ENCODE data around the gene ARL15. TPM values are rescaled to one million over a fixed set of nuclear protein-coding genes. Genes with fewer than 3 reads are reported as not detected.
A peak's percentile ranks its signal among the peaks of the same experiment; 100 is the strongest.

ARL15 gene
- total and polyA plus RNA-seq, 9 donors, result 14.9 to 34.0 (median 19.2) TPM

DNA sequence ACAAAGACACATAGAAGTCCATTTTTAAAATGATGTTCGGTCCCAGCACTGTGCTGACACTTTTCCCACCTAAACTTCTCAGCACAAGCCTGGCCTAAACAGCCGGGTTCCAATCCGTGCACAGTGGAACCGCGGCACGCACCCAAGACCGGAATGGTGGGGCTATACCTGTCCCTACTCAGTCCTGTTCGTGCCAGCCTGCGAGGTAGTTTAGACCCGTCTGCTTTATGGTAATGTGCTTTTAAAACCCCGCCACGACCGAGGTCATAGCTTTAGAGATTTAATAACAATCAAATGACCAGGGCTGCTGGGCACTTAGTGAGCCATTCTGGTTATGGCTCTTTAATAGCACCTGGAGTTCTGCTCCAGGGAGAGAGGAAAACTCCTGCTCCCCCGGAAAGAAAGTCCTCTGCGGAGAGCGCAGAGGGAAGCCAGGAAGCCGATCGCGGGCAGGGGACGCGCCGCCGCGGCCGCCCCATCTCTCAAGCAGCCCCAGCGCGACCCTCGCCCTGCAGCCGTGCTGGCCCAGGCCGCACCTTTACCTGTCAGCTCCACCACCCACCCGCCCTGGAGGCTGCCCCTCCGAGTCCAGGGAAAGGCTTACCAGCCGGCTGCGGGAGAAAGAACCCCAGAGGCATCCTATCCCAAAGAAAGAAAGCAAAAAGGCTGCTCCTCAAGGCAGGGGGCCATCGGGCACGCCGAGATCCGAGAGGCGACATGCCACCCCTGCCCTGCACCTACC is 511 bp downstream of the ARL15 start:
- no peaks in the 10 kb centered on the region for H3K4me1 ChIP-seq (ENCODE audit: insufficient read depth)
- intact Hi-C loops (cut with DNase I), result loop anchor here in 1 of 4 donors (10.0 kb wide), 2 partner anchors 105 to 175 kb away; no protein-coding TSS in a partner anchor
- WGBS, 3 donors, result 1% methylated on average over 39 of the region's 39 CpGs
- DNase-seq, result peak in 4 of 5 donors; percentile 29 to 42 (median 32)
- H3K36me3 ChIP-seq, result no peaks in the 10 kb centered on the region
- no peaks in the 10 kb centered on the region for H3K9me3 ChIP-seq
- TF ChIP-seq CTCF (IDR thresholded peaks at IDR 0.05), result no peak
- TF ChIP-seq EP300 (IDR thresholded peaks at IDR 0.05), result no peak
- no peak for TF ChIP-seq POLR2A (IDR thresholded peaks at IDR 0.05)
- H3K4me3 ChIP-seq, result peak overlapping the region; percentile 83
- H3K27ac ChIP-seq, result peak overlapping the region; percentile 46 to 68
- H3K27me3 ChIP-seq, result no peaks in the 10 kb centered on the region

DNA sequence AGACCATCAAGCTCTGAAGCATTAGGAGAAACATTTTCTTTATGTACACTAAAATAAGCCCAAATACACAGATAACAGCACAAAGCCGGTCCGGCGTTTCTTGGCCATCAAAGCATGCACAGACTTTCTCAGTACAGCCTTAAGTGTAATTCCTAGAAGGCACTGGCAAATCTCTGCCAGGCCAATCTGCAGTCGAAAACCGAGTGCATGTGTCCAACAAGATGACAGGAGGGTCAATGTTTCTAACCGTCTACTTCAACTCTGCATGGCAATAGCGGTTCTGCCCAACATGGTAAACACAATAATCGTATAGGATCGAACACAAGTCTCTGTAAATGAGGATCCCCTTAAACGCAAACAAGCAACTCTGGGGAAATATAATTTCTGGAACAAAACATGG is 1.1 kb downstream of the ARL15 start:
- H3K27ac ChIP-seq, result no peak overlapping the region
- no peaks in the 10 kb centered on the region for H3K27me3 ChIP-seq
- peak overlapping the region; percentile 83 for H3K4me3 ChIP-seq
- H3K4me1 ChIP-seq (ENCODE audit: insufficient read depth), result no peaks in the 10 kb centered on the region
- DNase-seq, result no peak
- no peak for TF ChIP-seq CTCF (IDR thresholded peaks at IDR 0.05)
- no peak for TF ChIP-seq EP300 (IDR thresholded peaks at IDR 0.05)
- intact Hi-C loops (cut with DNase I), result no loop called here
- H3K36me3 ChIP-seq, result no peaks in the 10 kb centered on the region
- 5 to 11% (median 6%) methylated on average over 10 of the region's 10 CpGs for WGBS, 3 donors
- H3K9me3 ChIP-seq, result no peaks in the 10 kb centered on the region

DNA sequence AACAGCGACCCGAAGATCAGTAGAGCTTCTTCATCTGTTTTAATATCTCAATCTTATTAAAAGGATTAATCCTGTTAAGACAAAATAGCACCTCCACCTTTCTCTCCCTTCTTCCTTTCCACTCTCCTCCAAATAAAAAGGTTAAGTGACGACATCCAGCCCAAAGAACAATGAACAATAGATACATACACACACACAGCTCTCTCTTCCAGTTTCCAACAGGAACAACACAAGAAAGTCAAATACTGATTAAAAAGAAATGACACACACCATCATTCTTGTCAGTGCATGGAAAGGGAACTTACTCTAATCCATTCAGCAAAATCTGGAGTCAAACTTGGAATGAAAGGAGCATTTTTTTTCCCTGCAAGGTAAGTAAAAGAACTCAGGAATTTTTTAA is 2.8 kb downstream of the ARL15 start:
- intact Hi-C loops (cut with DNase I), result no loop called here

DNA sequence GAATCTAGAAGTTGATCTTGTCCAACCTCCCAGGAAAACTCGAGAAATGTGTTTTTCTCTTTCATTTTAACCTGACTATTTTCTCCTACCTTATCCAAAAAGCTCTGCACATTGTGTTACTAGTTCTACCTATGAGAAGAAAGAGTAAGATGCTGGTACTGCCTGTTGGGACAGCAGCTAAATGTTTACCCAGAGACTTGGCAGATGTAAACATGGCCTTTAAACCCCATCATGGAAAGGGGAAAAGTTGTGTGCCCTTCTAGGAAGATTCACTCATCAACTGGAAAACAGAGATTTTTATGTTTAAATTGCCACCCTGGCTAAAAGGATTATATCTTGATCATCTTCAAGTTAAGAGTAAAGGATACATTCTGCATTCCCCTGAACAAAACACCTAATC is 3.5 kb downstream of the ARL15 start:
- intact Hi-C loops (cut with DNase I), result no loop called here
- DNase-seq, result no peak
- H3K36me3 ChIP-seq, result no peaks in the 10 kb centered on the region
- no peaks in the 10 kb centered on the region for H3K4me1 ChIP-seq (ENCODE audit: insufficient read depth)
- no peak overlapping the region for H3K4me3 ChIP-seq
- 90 to 99% (median 91%) methylated on average over 1 of the region's 1 CpG for WGBS, 3 donors
- TF ChIP-seq POLR2A (IDR thresholded peaks at IDR 0.05) (no peak), CTCF (IDR thresholded peaks at IDR 0.05) (no peak), EP300 (IDR thresholded peaks at IDR 0.05) (no peak)
- no peaks in the 10 kb centered on the region for H3K27me3 ChIP-seq
- H3K9me3 ChIP-seq, result no peaks in the 10 kb centered on the region
- H3K27ac ChIP-seq, result no peak overlapping the region

More for the DNA sequence above, 2.8 kb downstream of the ARL15 start:
- no peak for DNase-seq
- Histone ChIP-seq H3K4me1 (ENCODE audit: insufficient read depth) (no peaks in the 10 kb centered on the region), H3K27ac (no peak overlapping the region), H3K9me3 (no peaks in the 10 kb centered on the region), H3K27me3 (no peaks in the 10 kb centered on the region), H3K4me3 (no peak overlapping the region), H3K36me3 (no peaks in the 10 kb centered on the region)
- WGBS, 3 donors, result 93 to 96% (median 95%) methylated on average over 3 of the region's 3 CpGs
- no peak for TF ChIP-seq POLR2A (IDR thresholded peaks at IDR 0.05)
- TF ChIP-seq CTCF (IDR thresholded peaks at IDR 0.05), result no peak
- TF ChIP-seq EP300 (IDR thresholded peaks at IDR 0.05), result no peak
